Esophagus muscularis mucosa (tissue), 4 donors: ENCODE measurements around the gene UBTF.

Experiments
- CTCF ChIP-seq, 3 experiments: fragments of 200-600 bp in 2 of 3; fragments of 450-650 bp in 1 of 3; sonication (generic) in 2 of 3; IDR thresholded peaks; one replicate each; pipeline ENCODE4 v1.5.1; 2017 to 2019; ENCODE audit warnings: antibody characterized with exemption in 3 of 3, mild to moderate bottlenecking in 2 of 3, moderate library complexity in 1 of 3
- EP300 ChIP-seq: sonication (generic); formaldehyde crosslinking; IDR thresholded peaks from one replicate; pipeline ENCODE4 v1.6.1; 2017; ENCODE audit warnings: antibody characterized with exemption
- POLR2A ChIP-seq: fragments of 450-650 bp; IDR thresholded peaks from one replicate; pipeline ENCODE4 v1.6.1; 2017; ENCODE audit warnings: antibody characterized with exemption, moderate library complexity, mild to moderate bottlenecking, low read depth
- POLR2AphosphoS5 ChIP-seq, 2 donors: sonication (generic); formaldehyde crosslinking; IDR thresholded peaks; one replicate each; pipeline ENCODE4 v1.6.1; 2017; ENCODE audit warnings: antibody characterized with exemption in 2 of 2

- no peak for TF ChIP-seq CTCF (IDR thresholded peaks at IDR 0.05)
- TF ChIP-seq POLR2AphosphoS5 (IDR thresholded peaks at IDR 0.05), result no peak
- TF ChIP-seq POLR2A, result no peak
- no peak for TF ChIP-seq EP300
These were observed 22.4 kb downstream of the UBTF start for GRCh38 chr17:44197107-44197506.
